ENCODE data around the gene NDFIP1.
"Not testable (repeated sequence)": the region's sequence is repeated elsewhere in the genome, so short reads cannot be mapped to it uniquely, and the experiment has no call there.

NDFIP1 gene, protein sequence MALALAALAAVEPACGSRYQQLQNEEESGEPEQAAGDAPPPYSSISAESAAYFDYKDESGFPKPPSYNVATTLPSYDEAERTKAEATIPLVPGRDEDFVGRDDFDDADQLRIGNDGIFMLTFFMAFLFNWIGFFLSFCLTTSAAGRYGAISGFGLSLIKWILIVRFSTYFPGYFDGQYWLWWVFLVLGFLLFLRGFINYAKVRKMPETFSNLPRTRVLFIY

DNA sequence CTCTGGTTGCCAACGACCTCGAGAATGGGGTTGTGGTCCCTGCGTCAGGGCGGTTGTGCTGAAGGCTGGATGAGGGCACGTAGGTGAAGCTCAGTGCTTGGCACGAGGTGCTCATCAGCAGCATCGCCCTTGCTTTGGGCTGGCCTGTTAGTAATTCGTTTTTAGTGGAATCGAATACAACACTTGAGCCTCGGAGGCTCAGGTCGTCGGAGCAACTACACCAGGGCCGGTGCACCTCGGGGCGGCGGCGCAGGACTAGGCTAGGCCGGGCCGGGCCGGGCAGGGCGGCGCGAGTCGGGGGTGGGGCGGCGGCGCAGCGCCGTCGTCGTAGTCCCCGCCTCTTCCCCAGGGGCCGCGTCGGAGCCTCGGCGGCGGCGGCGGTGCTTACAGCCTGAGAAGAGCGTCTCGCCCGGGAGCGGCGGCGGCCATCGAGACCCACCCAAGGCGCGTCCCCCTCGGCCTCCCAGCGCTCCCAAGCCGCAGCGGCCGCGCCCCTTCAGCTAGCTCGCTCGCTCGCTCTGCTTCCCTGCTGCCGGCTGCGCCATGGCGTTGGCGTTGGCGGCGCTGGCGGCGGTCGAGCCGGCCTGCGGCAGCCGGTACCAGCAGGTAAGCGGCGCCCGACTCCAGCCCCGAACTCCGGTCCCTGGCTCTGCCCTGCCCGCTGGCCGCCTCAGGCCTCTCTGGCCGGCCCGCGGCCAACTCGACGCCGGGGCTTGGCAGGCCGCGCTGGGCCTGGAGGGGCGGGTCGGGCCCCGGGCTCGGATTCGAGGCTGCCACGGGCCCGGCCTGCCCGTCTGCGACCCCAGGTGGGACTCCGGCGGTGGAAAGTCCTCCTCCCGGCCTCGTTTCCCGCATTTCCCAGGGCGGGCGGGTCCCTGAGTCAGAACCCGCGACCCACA is at the start of gene NDFIP1:
TSS of gene NDFIP1 (plus strand) at position 348 of the 899 bp plus-strand sequence. CDS start at position 544, 196 bp downstream.
- DNase-seq (ENCODE audit: low spot score), result peak; percentile 85

DNA sequence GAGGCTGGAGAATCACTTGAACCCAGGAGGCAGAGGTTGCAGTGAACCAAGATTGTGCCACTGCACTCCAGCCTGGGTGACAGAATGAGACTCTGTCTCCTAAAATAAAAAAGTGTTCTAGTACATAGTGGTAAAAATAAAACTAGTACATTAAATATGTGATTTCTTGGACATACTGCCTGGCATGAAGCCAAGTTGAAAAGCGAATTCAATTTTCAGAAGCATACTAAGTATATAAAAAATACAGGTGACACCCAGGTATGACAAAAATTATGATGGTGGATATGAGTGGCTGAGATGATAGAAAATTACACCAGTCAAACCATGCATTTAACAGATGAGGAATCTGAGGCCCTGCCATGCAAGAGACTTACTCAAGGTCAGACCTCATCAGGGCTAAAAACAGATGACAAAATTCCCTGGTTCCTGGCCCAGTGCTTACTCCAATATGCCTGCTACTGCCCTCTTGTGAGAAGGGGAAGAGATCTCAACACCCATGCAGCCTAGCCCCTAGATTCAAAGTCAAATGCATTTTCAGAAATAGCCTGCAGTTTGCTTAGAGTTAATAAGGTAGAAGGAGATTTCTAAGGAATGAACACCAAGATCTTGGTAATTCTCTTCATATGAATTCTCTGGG is 49.2 kb upstream of the NDFIP1 start:
- no peak for DNase-seq (ENCODE audit: low spot score)

DNA sequence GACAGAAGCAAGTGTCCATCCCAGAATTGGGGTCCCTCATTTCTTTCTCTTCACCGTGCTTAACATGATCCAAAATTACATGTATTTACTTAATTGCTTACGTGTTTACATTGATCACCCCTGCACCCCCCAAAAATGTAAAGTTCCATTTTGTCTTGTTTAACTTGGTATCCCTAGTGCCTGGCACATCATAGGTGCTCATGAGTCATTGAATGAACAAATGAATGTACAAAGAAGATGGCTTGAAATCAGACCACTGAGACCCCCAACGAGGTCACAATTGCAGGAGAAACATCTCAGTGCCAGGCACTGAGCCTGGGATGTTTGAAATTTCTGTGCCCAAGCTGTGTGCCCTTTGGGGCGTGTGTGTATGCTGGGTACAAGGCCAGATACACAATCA is 45.2 kb upstream of the NDFIP1 start:
- DNase-seq (ENCODE audit: low spot score), result no peak

DNA sequence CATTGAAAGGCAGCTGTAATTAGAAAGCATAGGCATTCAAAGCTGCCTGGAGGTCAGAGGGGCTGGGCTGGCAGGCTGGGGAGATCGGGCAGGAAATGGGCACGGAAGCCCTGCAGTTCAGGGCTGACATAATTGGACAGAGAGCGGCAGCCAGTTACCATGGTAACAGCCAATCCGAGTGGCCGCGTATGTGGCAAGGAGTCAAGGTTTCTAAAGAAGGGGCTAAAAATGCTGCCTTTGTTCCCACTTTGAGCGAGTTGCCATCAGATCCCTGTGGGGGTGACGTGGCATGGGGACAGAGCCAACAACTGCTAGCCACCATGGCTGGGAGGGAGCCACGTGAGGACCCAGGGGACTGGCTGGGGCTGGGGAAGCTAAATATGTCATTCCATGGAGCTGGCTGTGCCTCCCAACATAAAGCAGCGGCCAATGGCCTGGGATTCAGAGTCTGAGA is 44.7 kb upstream of the NDFIP1 start:
- DNase-seq (ENCODE audit: low spot score), result peak; percentile 44

DNA sequence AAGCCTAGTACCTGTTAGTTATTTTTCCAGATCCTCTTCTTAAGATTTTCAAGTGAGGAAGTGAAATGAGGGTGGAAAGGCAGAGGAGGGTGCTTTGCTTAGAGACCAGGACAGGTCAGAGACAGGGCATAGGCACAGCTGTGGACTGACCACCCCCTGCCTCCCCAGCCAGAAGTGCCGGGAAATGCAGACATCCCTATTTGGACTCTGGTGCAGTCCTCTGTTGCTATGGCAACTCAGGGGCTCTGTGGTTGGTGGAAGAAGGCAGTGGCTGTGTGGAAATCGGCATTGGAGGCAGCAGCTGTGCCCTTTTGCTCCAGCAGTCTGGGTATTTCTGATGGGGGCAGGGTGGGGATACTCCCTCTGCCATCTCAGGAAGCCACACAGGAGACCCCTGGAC is 43.3 kb upstream of the NDFIP1 start:
- DNase-seq (ENCODE audit: low spot score), result no peak

DNA sequence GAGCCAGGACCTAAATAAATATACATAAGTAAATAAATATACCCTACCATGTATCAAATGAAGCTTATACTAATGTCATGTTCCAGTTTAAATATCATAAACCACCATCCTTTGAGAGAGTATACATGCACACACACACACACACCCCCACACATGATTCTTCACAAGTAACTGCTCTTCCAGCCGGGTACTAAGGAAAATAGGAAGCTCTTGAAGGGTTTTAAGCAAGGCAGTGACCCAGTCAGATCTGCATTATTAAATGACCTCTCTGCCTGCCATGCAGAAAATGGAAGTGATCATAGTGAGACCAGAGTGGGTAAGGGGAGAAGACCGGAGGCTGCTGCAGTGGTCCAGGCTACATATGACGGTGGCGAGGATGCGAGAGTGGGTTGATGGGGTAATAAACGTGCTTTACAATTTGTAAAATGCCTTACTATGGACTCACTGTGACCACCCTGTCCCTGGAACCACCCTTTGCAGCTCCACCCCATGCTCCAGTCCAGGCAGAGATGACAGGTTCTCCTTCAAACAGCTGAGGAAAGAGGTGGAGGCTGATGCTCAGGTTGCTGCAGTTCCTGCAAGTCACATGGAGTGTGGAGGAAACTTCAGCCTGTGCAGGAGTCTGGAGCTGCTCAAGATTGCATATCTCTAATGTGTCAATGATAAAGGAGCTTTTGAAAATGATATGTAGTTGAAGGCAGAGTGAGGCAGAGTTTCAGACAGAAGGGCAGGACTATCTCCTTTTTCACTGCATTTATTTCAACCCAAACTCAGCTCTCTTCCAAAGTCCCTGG is 38.8 kb upstream of the NDFIP1 start:
- no peak for DNase-seq (ENCODE audit: low spot score)

DNA sequence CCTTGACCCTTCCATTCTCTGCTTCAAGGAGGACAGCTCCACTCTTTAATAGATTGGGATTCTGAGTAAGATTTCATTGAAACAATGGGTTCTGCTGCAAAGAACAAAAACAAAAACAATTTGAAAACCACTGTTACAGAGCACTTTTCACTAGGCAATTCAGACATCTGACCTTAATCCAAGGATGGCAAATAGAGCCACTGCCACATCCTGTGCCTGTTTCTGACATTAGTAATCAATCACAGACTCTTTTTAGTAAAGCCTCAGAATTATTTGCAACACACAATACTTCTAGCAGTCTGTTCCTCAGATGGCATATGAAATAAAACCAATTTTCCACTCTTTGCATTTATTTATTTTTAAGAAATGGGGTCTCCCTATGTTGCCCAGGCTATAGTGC is 37.8 kb upstream of the NDFIP1 start:
- DNase-seq (ENCODE audit: low spot score), result no peak

DNA sequence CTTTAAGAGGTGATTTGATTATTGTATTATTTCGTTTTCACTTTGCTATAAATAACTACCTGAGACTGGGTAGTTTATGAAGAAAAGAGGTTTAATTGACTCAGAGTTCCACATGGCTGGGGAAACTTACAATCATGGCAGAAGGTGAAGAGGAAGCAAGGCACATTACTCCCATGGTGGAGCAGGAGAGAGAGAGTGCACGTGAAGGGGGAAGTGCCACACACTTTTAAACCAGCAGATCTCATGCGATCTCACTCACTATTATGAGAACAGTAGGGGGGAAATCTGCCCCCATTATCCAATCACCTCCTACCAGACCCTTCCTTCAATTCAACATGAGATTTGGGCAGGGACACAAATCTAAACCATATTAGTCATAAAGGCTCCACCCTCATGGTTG is 36.1 kb upstream of the NDFIP1 start:
- DNase-seq (ENCODE audit: low spot score), result no peak

DNA sequence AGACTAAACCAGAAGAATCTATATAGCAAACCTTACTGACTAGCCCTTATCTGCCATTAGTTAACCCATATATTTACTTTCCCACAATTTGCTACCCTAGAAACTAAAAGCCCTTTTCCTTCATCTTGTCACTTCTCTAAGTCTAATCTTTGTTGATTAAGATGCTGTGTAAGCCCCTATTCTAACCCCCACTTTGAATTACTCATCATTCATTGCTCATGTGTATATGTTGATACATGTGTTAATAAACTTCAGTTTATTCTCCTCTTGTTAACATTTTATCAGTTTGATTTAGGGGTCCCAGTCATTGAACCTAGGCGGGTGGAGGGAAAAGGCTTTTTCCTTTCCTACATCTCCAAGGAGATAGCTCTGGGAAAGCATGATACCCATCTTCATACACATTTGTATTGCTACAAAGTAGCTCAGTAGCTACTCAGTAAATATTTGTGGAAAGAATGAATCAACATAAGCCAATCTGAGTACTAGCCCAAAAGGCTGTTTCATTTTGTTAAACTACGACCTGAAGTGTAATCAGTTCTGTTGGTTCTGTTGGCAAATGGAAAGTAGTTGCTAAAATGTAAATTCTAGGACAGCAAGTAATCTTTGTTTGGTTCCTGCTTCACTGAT is 35.1 kb upstream of the NDFIP1 start:
- no peak for DNase-seq (ENCODE audit: low spot score)

DNA sequence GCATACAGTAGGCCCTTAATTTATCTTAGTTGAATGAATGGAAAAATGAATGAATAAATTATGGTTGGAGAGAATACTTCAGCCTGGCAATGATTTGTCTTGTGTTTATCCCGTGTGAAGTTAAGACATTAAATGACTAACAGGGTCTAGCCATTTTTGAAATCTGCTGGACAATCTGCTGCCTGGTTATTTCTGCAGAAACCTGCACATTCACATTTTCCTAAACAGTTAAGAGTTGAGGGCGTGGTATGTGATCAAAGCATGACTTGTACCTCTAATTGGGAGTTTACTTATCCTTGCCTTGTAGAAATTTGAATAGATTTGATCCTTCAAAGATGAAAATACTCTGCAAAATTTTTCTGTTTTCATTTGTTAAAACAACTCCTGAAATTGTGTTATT is 34.6 kb upstream of the NDFIP1 start:
- no peak for DNase-seq (ENCODE audit: low spot score)

DNA sequence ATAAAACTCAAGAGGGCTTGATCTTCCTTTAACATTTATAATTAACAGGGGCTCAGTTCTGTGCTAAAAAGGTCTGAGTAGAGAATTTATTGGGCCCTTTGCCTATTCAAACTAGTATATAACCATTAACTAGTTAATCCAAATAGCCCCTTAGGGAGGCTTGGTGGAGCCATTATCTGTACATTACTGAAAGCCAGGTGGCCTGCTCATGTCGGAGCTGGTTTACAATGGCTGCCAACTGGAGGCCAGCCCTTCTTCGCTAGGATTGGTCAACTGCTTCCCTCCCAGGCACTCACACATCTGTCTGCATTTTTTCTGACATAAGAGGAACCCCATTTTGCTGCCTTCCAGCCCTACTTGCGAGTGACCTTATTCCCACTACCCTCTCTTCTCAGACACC is 30.4 kb upstream of the NDFIP1 start:
- DNase-seq (ENCODE audit: low spot score), result no peak

DNA sequence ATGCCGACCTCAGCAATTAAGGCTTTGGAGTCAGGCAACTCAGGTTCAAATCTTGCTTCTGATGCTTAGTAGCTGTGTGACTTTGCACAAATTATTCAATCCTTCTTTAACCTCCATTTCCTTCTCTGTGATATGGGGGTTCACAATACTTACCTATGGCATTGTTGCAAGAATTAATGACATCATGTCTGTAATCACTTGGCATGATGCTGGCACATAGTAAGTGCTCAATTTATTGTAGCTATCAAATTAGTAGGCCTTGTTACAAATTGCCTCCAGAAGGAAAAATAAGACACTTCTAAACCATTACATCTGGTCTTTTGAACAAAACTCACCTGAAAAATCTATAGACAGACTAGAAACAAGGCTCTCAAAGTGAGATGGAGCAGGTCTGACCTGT is 29.9 kb upstream of the NDFIP1 start:
- DNase-seq (ENCODE audit: low spot score), result no peak

DNA sequence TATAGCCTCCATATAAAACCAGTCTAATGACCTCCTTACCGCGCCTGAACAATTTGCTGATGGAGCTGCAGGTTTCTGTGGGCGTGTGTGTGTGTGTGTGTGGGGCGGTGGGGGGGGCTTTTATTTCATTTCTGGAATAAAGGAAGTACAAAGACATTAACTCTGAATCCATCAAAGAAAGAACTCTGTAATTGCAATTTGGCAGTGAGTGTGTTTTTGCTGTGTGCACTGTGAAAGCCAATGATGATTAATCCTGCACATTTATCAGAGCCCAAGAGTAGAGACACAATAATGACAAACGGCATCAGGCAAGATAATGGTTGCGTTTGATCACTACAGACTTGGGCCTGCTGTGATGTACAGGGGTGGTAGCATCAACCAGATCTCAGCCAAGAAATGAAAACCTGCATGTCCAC is 29.3 kb upstream of the NDFIP1 start:
- DNase-seq (ENCODE audit: low spot score), result no peak

DNA sequence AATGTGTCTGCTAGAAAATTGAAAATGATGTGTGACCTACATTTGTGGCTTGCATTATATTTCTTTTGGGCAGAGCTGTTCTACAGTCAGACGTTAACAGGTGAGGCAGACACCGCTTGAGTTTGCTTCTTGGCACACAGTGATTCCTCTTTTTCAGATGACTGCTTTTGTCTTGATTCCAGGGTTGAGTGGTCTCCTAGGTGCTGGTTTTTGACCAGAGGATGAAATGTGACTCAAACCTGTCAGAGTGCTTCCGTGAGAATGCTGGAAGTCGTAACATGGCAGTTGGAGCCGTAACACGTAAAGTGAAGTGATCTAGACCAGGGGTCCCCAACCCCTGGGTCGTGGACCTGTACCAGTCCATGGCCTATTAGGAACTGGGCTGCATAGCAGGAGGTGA is 28.3 kb upstream of the NDFIP1 start:
- DNase-seq (ENCODE audit: low spot score), result no peak

DNA sequence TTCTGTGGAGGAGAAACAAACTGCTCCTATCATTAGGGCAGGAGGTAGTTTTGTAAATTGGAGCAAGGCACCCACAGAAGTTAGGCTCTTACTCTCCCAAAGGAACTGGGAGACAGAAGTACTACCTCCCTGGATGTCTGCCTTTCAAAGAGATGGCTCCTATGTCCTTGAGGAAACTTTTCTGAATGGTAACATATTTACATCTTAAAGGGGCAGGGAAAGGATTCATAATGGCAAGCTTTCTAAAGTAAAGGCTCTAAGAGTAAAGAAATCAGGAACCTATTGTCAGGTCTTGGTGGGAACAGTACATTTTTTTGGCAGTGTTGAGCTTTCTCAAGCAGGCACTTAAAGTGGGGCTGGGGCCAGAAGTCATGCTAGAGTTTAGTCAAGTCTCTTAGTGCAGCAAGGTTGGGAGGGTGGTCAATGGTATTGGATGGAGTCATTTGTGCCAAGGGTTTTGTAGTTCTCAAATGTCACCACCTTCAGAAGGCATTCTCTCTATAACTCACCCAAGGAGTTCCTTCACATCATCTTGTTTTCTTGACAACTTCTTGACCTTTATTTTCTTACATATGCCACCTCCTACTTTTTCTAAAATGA is 26.3 kb upstream of the NDFIP1 start:
- no peak for DNase-seq (ENCODE audit: low spot score)

DNA sequence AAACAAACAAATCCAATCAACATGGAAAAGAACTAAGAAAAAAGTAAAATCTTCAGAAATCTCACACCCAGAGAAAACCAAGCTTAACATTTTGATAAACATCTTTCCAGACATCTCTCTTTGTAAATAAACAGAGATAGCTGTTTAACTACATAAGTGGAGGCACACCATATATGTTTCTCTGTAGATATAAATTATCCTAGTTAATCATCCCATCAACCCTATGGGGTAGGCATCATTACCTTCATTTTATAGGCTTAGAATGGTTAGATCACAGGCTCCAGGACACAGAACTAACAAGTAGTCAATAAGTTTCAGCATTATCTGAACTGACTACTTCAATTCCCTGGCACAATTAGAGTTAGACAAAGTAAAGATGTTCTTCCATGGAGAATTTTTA is 22.4 kb upstream of the NDFIP1 start:
- no peak for DNase-seq (ENCODE audit: low spot score)

DNA sequence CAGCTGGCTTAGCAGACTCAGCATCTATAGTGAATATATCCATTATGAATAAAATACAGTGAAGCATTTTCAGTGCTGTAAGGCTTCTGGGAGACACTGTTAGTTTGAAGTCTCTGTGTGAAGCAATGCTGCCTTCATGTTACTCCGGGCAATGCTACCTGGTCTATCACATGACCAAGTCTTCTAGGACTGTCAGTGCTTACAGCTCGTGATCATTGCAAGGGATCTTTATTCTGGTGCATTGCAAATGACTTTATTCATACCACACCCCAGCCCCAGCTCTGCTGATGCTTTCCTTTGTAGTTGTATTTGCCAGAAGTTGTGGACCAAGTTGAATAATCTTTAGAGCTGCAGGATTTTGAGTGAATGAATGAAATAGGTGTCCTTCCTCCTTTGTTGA is 21.9 kb upstream of the NDFIP1 start:
- DNase-seq (ENCODE audit: low spot score), result no peak

DNA sequence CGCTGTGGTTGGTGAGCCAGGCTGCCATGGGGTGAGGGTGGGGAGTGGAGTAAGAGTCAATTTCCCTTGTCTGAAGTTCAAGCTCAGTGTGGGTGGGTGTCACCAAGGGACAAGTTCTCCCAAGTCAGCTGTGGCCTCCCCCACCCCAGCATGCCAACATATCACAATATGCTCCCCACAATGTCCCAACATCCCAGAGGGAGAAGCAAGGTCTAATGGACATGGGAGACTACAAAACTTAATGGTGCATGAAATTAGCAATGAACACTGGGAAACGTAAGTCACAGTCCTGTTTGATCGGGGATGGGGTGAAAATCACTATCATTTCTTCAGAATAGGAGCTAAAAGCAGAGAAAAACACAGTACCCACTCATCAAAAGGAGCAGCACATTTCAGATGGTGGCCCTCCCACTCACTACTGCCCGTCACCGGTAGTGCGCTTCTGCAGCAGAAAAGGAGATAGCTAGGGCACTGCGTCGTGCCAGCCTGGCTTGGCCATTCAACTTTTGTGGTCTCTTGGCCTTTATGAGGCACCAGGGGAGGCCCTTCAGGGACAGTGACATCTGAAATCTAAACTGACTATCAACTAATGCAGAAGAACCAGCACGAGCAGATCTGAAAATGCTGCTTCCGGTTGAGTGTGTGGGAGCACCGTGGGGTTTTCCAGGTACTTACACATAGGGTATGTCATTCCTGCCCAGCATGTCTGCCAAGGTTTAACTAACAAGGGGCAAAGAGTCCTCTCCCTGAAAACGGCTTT is 20.5 kb upstream of the NDFIP1 start:
- peak; percentile 60 for DNase-seq (ENCODE audit: low spot score)

DNA sequence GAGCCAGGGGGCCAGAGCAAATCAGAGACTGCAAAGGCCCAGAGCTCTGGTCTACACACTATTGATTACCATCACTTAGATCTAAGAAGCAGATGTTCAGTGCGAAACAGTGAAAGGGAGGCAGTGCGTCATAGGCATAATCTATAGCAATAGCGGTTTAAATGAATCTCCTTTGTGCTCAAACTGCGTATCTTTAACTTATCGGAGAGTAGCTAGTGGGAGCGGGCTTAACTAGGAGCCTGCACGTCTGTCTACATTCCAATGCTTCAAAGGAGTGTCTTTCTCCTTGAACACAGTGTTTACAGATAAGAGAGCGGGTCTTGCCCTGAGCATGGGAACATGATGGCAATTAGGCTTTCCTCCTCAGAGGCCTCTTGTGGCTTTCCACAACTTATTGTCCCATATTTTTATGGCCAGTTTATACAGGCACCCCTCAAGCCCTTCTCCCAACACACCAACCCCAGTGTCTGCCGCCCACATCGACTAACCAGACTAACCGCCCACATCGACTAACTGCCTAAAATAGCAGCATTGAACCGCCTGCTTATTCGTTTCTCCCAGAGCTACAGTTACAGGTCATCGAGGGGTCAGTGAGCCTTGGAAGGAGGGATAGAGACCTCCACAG is 19.6 kb upstream of the NDFIP1 start:
- not testable (repeated sequence) for DNase-seq (ENCODE audit: low spot score)

DNA sequence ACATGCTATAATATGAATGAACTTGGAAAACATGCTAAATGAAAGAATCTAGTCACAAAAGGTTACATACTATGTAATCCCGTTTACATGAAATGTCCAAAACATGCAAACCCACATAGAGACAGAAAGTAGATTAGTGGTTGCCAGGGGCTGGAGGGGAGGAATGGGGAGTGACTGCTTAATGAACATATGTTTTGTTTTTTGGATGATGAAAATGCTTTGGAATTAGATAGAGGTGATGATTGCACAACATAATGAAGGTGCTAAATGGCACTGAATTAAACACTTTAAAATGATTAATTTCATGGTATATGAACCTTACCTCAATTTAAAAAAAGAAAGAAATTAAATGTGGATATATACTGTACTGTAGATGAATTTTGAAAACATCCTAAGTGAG is 17.6 kb upstream of the NDFIP1 start:
- DNase-seq (ENCODE audit: low spot score), result no peak

All from CD4-positive, alpha-beta T cell treated with Interleukin-2 at 100 ng/mL for 4 hours (primary cell).